IMR-90 (cell line): ENCODE measurements around the gene IHH. TPM values are rescaled to one million over a fixed set of nuclear protein-coding genes. Genes with fewer than 3 reads are reported as not detected.

ENCODE experiments used
- ATAC-seq: fragments of 200-7000 bp; cut with Tn5 transposase; 2 replicates; pipeline ENCODE4 v1.9.1; 2020; ENCODE audit warnings: low read depth, mild to moderate bottlenecking, moderate library complexity
- BruUV-seq: library from RNA; stranded (reverse); fragments of 400-500 nt; replicated peaks from 2 replicates; lab custom pipeline; 2021; lab: Mats Ljungman, UMichigan
- CTCF ChIA-PET: fragments of 300-600 bp; formaldehyde crosslinking; extraction: SDS; loops from one replicate; lab custom pipeline; 2021; ENCODE audit warnings: antibody characterized with exemption; lab: Yijun Ruan, JAX
- POLR2A ChIA-PET: fragments of 300-600 bp; sonication (Branson Sonifier 250); formaldehyde crosslinking; loops from one replicate; lab custom pipeline; 2022; ENCODE audit warnings: antibody characterized with exemption; ENCODE audit not compliant: unreplicated experiment; lab: Charles Lee
- DNase-seq: peaks from one replicate; pipeline ENCODE4 v3.0.0; 2013
- H2AFZ ChIP-seq: replicated peaks from 2 replicates; pipeline ENCODE3; 2013; ENCODE audit warnings: low read length, mild to moderate bottlenecking; ENCODE audit not compliant: poor library complexity
- H2AK5ac ChIP-seq: 2 replicates; pipeline ENCODE4 v1.6.1; 2013; ENCODE audit warnings: low read depth, low read length, inconsistent platforms
- H2AK9ac ChIP-seq: replicated peaks from 2 replicates; pipeline ENCODE3; 2013; ENCODE audit warnings: mild to moderate bottlenecking, low read depth, low read length, moderate library complexity; ENCODE audit not compliant: poor library complexity
- H2BK120ac ChIP-seq: 2 replicates; pipeline ENCODE4 v1.6.1; 2013; ENCODE audit warnings: low read depth, low read length, inconsistent platforms
- H2BK15ac ChIP-seq: 3 replicates; pipeline ENCODE4 v1.6.1; 2013; ENCODE audit warnings: low read depth, low read length, inconsistent platforms
- H2BK20ac ChIP-seq: 2 replicates; pipeline ENCODE4 v1.6.1; 2013; ENCODE audit warnings: low read depth, mild to moderate bottlenecking, inconsistent platforms, low read length, moderate library complexity
- H2BK5ac ChIP-seq: 2 replicates; pipeline ENCODE4 v1.6.1; 2013; ENCODE audit warnings: mild to moderate bottlenecking, low read depth, low read length, inconsistent platforms; ENCODE audit not compliant: poor library complexity, severe bottlenecking
- H3K14ac ChIP-seq: replicated peaks from 2 replicates; pipeline ENCODE4 v1.6.1; 2013; ENCODE audit warnings: low read depth, low read length, inconsistent platforms
- H3K18ac ChIP-seq: 2 replicates; pipeline ENCODE4 v1.6.1; 2013; ENCODE audit warnings: low read depth, low read length, control low read depth
- H3K23ac ChIP-seq: 2 replicates; pipeline ENCODE4 v1.6.1; 2013; ENCODE audit warnings: low read depth, low read length, inconsistent platforms
- H3K27ac ChIP-seq: 2 replicates; pipeline ENCODE4 v1.5.1; 2013; ENCODE audit warnings: mild to moderate bottlenecking, control low read depth, low read length; ENCODE audit not compliant: insufficient read depth
- H3K27me3 ChIP-seq: 2 replicates; pipeline ENCODE4 v1.6.1; 2013; ENCODE audit warnings: low read length; ENCODE audit not compliant: control insufficient read depth, insufficient read depth
- H3K36me3 ChIP-seq: 2 replicates; pipeline ENCODE4 v1.6.1; 2013; ENCODE audit warnings: low read length, mixed read lengths; ENCODE audit not compliant: control insufficient read depth, insufficient read depth
- H3K4ac ChIP-seq: 2 replicates; pipeline ENCODE4 v1.6.1; 2013; ENCODE audit warnings: low read depth, low read length, inconsistent platforms
- H3K4me1 ChIP-seq: 2 replicates; pipeline ENCODE4 v1.6.1; 2013; ENCODE audit warnings: low read length, mixed read lengths; ENCODE audit not compliant: control insufficient read depth, insufficient read depth
- H3K4me2 ChIP-seq: 2 replicates; pipeline ENCODE4 v1.6.1; 2013; ENCODE audit warnings: low read depth, mild to moderate bottlenecking, control low read depth, low read length, moderate library complexity
- H3K4me3 ChIP-seq: 2 replicates; pipeline ENCODE4 v1.5.1; 2013; ENCODE audit warnings: low read depth, mild to moderate bottlenecking, control low read depth, low read length, moderate library complexity; ENCODE audit not compliant: insufficient read depth
- H3K56ac ChIP-seq: 2 replicates; pipeline ENCODE4 v1.6.1; 2013; ENCODE audit warnings: low read length, inconsistent platforms; ENCODE audit not compliant: insufficient read depth; ENCODE audit errors: extremely low read depth
- H3K79me1 ChIP-seq, 2 experiments: 2 replicates each; pipeline ENCODE4 v1.6.1; 2013; ENCODE audit warnings: low read length in 2 of 2, inconsistent platforms in 1 of 2, low read depth in 1 of 2
- H3K9ac ChIP-seq: 2 replicates; pipeline ENCODE4 v1.6.1; 2013; ENCODE audit warnings: low read depth, low read length, control low read depth
- H3K9me1 ChIP-seq: 2 replicates; pipeline ENCODE4 v1.6.1; 2013; ENCODE audit warnings: low read length, inconsistent platforms; ENCODE audit not compliant: insufficient read depth
- H3K9me3 ChIP-seq: 2 replicates; pipeline ENCODE4 v1.6.1; 2013; ENCODE audit warnings: low read length; ENCODE audit not compliant: control insufficient read depth, insufficient read depth
- H4K20me1 ChIP-seq: 2 replicates; pipeline ENCODE4 v1.6.1; 2013; ENCODE audit warnings: low read length, inconsistent platforms; ENCODE audit not compliant: insufficient read depth
- H4K5ac ChIP-seq: 2 replicates; pipeline ENCODE4 v1.6.1; 2013; ENCODE audit warnings: mild to moderate bottlenecking, low read depth, low read length, control low read depth
- H4K8ac ChIP-seq, 2 experiments: 2 replicates each; pipeline ENCODE4 v1.6.1; 2013; ENCODE audit warnings: low read depth in 2 of 2, low read length in 2 of 2, control low read depth in 1 of 2, inconsistent platforms in 1 of 2
- H4K91ac ChIP-seq: 2 replicates; pipeline ENCODE4 v1.6.1; 2013; ENCODE audit warnings: low read depth, low read length, inconsistent platforms; ENCODE audit not compliant: insufficient read depth
- BHLHE40 ChIP-seq: fragments of 150-350 bp; IDR thresholded peaks from 2 replicates; pipeline ENCODE4 v1.6.1; 2016; ENCODE audit warnings: mild to moderate bottlenecking, low read depth, low read length
- CEBPB ChIP-seq: IDR thresholded peaks from 2 replicates; pipeline ENCODE4 v1.6.1; 2012; ENCODE audit warnings: low read depth, low read length, improper control_type of control experiment
- CHD1 ChIP-seq: IDR thresholded peaks from 2 replicates; pipeline ENCODE4 v1.6.1; 2012; ENCODE audit warnings: low read depth, low read length, improper control_type of control experiment
- FOS ChIP-seq: fragments of 150-350 bp; IDR thresholded peaks from 2 replicates; pipeline ENCODE4 v1.6.1; 2016; ENCODE audit warnings: low read depth, low read length
- MAFK ChIP-seq: IDR thresholded peaks from 2 replicates; pipeline ENCODE4 v1.6.1; 2012; ENCODE audit warnings: low read depth, low read length, improper control_type of control experiment
- MAZ ChIP-seq: IDR thresholded peaks from 2 replicates; pipeline ENCODE4 v1.6.1; 2012; ENCODE audit warnings: low read depth, mild to moderate bottlenecking, low read length, improper control_type of control experiment, moderate library complexity, borderline replicate concordance
- MXI1 ChIP-seq: IDR thresholded peaks from 2 replicates; pipeline ENCODE4 v1.6.1; 2012; ENCODE audit warnings: low read depth, mild to moderate bottlenecking, low read length, moderate library complexity, borderline replicate concordance
- NFE2L2 ChIP-seq: fragments of 150-350 bp; IDR thresholded peaks from 2 replicates; pipeline ENCODE4 v1.6.1; 2016; ENCODE audit warnings: low read depth, mild to moderate bottlenecking, low read length
- POLR2A ChIP-seq: IDR thresholded peaks from 2 replicates; pipeline ENCODE4 v1.6.1; 2012; ENCODE audit warnings: mild to moderate bottlenecking, low read depth, low read length
- RAD21 ChIP-seq: IDR thresholded peaks from 2 replicates; pipeline ENCODE4 v1.6.1; 2012; ENCODE audit warnings: low read length, improper control_type of control experiment
- RCOR1 ChIP-seq: IDR thresholded peaks from 2 replicates; pipeline ENCODE4 v1.6.1; 2012; ENCODE audit warnings: mild to moderate bottlenecking, low read length, improper control_type of control experiment; ENCODE audit not compliant: insufficient replicate concordance
- RFX5 ChIP-seq: IDR thresholded peaks from 2 replicates; pipeline ENCODE4 v1.8.0; 2012; ENCODE audit warnings: low read depth, mild to moderate bottlenecking, low read length, moderate library complexity
- SMC3 ChIP-seq: fragments of 150-350 bp; IDR thresholded peaks from 2 replicates; pipeline ENCODE4 v1.6.1; 2016; ENCODE audit warnings: low read depth, mild to moderate bottlenecking, antibody characterized with exemption, low read length, moderate library complexity
- WGBS, 2 experiments: methylation state at CpG; one replicate each; pipeline versions ENCODE4 v1.1.5 to v1.1.7; 2013; ENCODE audit warnings: missing lambda C conversion rate in 2 of 2; ENCODE audit not compliant: insufficient read length in 1 of 2; ENCODE audit errors: extremely low coverage in 2 of 2; 5-methylcytosine and 5-hydroxymethylcytosine counted together
- dilution Hi-C: fragments of 300-500 bp; cut with HindIII; formaldehyde crosslinking; loops from one replicate; pipeline ENCODE4 v1.14.3; 2018; ENCODE audit warnings: low sequenced_read_pairs; ENCODE audit not compliant: unreplicated experiment
- in situ Hi-C: fragments of 300-500 bp; cut with MboI; formaldehyde crosslinking; loops from 3 replicates; pipeline ENCODE4 v1.14.3; 2019; ENCODE audit warnings: low sequenced_read_pairs, inconsistent platforms, mixed read lengths
- intact Hi-C: fragments of 100-400 bp; cut with micrococcal nuclease; formaldehyde crosslinking; loops from 2 replicates; pipeline ENCODE4 v1.10.0; 2022
- polyA plus RNA-seq, 3 experiments: library from polyadenylated mRNA; depleted of rRNA; stranded (reverse); fragments of >200 nt; gene quantifications; 2 replicates each; pipeline ENCODE4 v1.2.3, GENCODE V29; 2012; ENCODE audit warnings: low replicate concordance in 1 of 3
- total RNA-seq: library from RNA; depleted of rRNA; stranded (reverse); fragments of >200 nt; gene quantifications from 2 replicates; pipeline ENCODE4 v1.2.3, GENCODE V29; 2012
- TF ChIP-seq, protein P1 (sequence below): conservative IDR thresholded peaks from 2 replicates; pipeline ENCODE4 v1.5.1; 2012; ENCODE audit warnings: mild to moderate bottlenecking, low read depth, low read length, improper control_type of control experiment
- TF ChIP-seq, protein P2 (sequence below): fragments of 150-350 bp; IDR thresholded peaks from 2 replicates; pipeline ENCODE4 v1.6.1; 2016; ENCODE audit warnings: low read depth, mild to moderate bottlenecking, low read length, moderate library complexity, borderline replicate concordance
- TF ChIP-seq, protein P3 (sequence below): fragments of 150-350 bp; IDR thresholded peaks from 2 replicates; pipeline ENCODE4 v1.6.1; 2017; ENCODE audit warnings: mild to moderate bottlenecking, antibody characterized with exemption, low read length, low read depth

The IHH gene
- total and polyA plus RNA-seq, 2 of the 4 experiments (the other 2 are of a cell fraction) = not detected

DNA sequence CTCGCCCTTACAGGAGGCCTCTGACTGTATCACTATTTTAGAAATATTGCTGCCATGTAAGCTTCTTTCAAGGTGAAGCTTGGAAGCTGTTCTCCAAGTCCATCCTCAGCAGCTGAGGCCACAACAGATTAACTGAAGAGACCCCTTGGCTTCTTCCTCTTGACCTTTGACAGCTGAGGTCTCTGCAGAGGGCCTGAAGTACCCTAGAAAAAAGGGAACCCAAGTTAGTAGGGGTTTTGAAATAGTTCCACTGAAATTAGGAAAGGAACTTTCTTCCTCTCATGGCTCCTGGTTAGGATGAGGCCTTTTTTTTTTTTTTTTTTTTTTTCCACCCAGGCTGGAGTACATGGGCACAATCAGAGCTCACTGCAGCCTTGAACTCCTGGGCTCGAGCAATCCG, 15.5 kb upstream of the IHH start:
- no peak for DNase-seq
- no peak for ATAC-seq
- in situ Hi-C loops (no loop called here), intact Hi-C loops (no loop called here), dilution Hi-C loops (no loop called here)
- Histone ChIP-seq H3K9me1 (peaks cover 4% of the 10 kb centered on the region; the same call in 1 of the 2 replicates), H4K91ac (no peak overlapping the region), H3K4me3 (no peak overlapping the region), H3K4me1 (0 out of 2 replicates have a peak, but pooled peaks cover 2% of the 10 kb centered on the region), H2AK5ac (no peak overlapping the region), H3K56ac (no peak overlapping the region), H3K4ac (no peak overlapping the region), H2BK15ac (no peak overlapping the region), H2BK20ac (no peak overlapping the region), H4K8ac (no peak overlapping the region), H2AFZ (no peak overlapping the region), H3K23ac (no peak overlapping the region), H3K36me3 (peaks cover 11% of the 10 kb centered on the region), H2BK120ac (no peak overlapping the region), H3K18ac (no peak overlapping the region), H3K27me3 (no peaks in the 10 kb centered on the region), H4K5ac (no peak overlapping the region), H3K27ac (no peak overlapping the region), H2BK5ac (no peak overlapping the region), H2AK9ac (no peak overlapping the region), H3K79me1 (no peaks in the 10 kb centered on the region), H3K14ac (no peak overlapping the region), H4K20me1 (peaks cover 12% of the 10 kb centered on the region; the same call in 1 of the 2 replicates), H3K4me2 (no peak overlapping the region), H3K9ac (no peak overlapping the region), H3K9me3 (no peaks in the 10 kb centered on the region)
- ChIA-PET CTCF (interaction anchor here (0.9 kb wide), 1 partner anchor 9 kb away, joined by 3 read pairs; no protein-coding TSS in a partner anchor), POLR2A (no interaction called here)
- no TSS peak for BruUV-seq
- no CpG with 5 or more reads among the region's 3 CpGs for WGBS, 2 experiments
- no peak for TF ChIP-seq POLR2A
- TF ChIP-seq, protein P1, sequence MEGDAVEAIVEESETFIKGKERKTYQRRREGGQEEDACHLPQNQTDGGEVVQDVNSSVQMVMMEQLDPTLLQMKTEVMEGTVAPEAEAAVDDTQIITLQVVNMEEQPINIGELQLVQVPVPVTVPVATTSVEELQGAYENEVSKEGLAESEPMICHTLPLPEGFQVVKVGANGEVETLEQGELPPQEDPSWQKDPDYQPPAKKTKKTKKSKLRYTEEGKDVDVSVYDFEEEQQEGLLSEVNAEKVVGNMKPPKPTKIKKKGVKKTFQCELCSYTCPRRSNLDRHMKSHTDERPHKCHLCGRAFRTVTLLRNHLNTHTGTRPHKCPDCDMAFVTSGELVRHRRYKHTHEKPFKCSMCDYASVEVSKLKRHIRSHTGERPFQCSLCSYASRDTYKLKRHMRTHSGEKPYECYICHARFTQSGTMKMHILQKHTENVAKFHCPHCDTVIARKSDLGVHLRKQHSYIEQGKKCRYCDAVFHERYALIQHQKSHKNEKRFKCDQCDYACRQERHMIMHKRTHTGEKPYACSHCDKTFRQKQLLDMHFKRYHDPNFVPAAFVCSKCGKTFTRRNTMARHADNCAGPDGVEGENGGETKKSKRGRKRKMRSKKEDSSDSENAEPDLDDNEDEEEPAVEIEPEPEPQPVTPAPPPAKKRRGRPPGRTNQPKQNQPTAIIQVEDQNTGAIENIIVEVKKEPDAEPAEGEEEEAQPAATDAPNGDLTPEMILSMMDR = no peak
- TF ChIP-seq RCOR1 = no peak
- TF ChIP-seq CHD1 = no peak
- no peak for TF ChIP-seq RAD21
- TF ChIP-seq RFX5 = no peak
- no peak for TF ChIP-seq BHLHE40
- TF ChIP-seq, protein P2, sequence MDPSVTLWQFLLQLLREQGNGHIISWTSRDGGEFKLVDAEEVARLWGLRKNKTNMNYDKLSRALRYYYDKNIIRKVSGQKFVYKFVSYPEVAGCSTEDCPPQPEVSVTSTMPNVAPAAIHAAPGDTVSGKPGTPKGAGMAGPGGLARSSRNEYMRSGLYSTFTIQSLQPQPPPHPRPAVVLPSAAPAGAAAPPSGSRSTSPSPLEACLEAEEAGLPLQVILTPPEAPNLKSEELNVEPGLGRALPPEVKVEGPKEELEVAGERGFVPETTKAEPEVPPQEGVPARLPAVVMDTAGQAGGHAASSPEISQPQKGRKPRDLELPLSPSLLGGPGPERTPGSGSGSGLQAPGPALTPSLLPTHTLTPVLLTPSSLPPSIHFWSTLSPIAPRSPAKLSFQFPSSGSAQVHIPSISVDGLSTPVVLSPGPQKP = no peak
- no peak for TF ChIP-seq SMC3
- TF ChIP-seq, protein P3, sequence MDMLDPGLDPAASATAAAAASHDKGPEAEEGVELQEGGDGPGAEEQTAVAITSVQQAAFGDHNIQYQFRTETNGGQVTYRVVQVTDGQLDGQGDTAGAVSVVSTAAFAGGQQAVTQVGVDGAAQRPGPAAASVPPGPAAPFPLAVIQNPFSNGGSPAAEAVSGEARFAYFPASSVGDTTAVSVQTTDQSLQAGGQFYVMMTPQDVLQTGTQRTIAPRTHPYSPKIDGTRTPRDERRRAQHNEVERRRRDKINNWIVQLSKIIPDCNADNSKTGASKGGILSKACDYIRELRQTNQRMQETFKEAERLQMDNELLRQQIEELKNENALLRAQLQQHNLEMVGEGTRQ = no peak
- TF ChIP-seq MAFK = no peak
- no peak for TF ChIP-seq FOS
- TF ChIP-seq MXI1 = no peak
- no peak for TF ChIP-seq CEBPB
- no peak for TF ChIP-seq NFE2L2
- no peak for TF ChIP-seq MAZ
